OCI-M1 (cell line): ENCODE measurements around the gene GPC5.
A peak's percentile ranks its signal among the peaks of the same experiment; 100 is the strongest.
"Not testable (repeated sequence)": the region's sequence is repeated elsewhere in the genome, so short reads cannot be mapped to it uniquely, and the experiment has no call there.

Experiments used
- DNase-seq: peaks from one replicate; lab custom pipeline; 2025; lab: John Stamatoyannopoulos, UW

The GPC5 gene

GRCh38 chr13:91368676-91369440 lies 29.6 kb upstream of the GPC5 start:
- DNase-seq, result no peak

GRCh38 chr13:91369441-91369831 lies 29.0 kb upstream of the GPC5 start:
- DNase-seq, result peak; percentile 50

DNA sequence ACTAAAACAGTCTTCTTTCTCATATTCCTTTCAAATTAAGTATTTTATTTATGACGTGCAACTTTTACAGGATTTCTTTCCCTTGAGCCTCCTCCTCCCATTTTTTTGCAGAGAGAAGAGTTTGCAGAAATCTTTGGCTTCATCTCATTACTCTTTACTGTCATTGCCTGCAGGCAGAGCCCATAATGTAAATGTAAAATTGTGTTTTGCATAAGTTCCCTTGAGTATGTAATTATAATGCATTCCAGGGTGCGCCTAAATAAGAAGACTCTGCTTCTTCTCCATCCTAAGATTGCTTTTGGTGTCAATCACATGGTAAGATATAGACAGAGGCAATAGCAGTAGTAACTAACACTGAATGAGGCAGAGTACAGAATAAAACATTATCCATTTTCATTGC lies 27.9 kb upstream of the GPC5 start:
- no peak for DNase-seq

DNA sequence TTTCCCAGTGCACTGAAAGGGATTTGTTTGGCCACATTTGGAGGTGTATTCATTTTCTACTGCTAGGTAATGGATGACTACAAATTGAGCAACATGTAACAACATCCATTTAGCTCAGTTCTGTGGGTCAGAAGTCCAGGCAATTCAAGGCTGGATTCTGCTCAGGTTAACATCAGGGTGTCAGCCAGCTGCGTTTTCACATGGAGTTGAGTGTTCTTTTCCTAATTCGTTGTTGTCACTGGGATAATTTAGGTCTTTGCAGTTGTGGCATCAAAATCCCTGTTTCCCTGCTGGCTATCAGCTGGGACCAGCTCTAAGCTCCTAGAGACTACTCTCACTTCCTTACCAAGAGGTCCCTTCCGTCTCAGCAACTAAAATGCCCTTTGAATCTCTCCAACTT lies 25.5 kb upstream of the GPC5 start:
- no peak for DNase-seq

DNA sequence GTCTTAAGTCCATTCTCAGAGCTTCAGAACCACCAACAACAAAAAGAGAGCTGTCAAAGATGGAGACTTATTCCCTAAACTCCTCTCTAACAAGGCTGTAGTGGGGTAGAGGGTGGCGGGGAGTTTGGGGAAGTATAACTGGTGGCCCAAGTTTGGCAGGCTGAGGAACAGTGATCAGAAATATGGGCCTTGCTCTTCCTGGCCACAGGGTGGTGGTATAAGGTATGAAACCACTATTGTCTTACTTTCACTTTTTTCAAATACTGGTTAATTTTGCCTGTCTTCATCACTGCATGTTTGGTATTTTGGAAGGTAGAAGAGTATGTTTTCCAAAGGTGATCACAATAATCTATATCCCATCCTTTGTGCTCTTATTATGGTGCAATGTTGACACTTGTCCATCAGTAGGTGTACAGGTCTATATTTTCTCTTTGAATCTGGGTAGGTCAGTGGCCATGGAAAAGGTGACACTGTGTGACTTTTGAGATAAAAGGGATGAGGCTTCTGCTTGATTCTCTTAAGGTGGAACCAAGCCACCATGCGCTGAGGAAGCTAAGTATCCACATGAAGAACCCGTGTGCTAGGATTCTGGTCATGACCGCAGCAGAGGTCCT lies 23.2 kb upstream of the GPC5 start:
- peak; percentile 79 for DNase-seq

GRCh38 chr13:91381371-91381770 lies 17.1 kb upstream of the GPC5 start:
- DNase-seq, result peak; percentile 71

DNA sequence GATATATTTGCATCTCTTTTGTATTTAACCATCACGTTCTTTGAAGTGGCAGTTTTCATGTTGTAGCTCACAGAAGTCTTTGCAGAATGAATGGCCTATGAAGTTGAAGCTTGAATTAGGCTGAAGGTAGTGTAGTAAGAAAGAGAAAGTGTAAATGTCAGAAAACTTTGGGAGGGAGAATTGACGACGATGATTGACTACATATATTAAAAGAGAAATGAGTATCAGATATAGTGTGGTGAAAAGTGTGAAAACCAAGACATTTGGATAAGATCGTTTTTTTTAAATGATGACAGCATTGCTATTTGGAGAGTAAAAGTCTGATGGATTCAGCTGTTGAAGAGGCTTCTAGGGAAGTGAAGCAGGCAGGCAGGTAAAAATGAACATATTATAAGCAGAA lies 14.6 kb upstream of the GPC5 start:
- DNase-seq, result no peak

DNA sequence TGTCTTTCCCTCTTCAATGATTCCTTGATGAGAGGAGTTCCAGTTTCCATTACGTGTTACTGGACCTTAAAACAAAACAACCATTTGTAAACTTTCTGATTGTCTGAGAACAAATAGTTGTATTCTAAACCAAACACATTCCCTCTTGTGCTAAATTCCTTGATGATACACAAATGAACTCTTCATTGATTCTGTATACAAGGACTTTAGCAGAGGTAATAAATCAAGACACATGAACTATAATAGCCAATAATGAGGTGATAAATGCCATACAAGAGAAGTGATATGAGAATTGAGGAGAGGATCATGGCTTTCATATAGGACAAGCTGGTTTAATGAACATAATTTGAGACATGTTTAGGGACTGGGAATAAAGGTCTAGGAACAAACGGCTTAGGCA lies 13.5 kb upstream of the GPC5 start:
- DNase-seq, result no peak

DNA sequence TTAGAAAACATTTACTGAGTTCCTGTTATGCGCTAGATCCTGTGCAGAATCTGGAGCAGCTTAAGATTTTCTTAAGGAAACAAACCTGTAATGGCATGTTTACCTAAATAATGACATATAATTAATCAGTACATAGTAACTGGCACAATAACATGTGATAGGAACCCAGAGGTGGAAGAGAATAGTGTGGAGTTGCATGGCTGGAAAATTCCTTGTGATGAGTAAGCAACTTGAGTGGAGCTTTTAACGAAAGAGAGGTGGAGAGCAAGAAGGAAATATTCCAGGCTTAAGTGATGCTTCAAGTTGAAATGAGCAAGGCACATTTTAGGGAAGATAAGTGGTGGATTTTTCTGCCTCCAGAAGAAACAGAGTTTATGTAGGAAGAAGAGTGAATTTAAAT lies 9.2 kb upstream of the GPC5 start:
- no peak for DNase-seq

DNA sequence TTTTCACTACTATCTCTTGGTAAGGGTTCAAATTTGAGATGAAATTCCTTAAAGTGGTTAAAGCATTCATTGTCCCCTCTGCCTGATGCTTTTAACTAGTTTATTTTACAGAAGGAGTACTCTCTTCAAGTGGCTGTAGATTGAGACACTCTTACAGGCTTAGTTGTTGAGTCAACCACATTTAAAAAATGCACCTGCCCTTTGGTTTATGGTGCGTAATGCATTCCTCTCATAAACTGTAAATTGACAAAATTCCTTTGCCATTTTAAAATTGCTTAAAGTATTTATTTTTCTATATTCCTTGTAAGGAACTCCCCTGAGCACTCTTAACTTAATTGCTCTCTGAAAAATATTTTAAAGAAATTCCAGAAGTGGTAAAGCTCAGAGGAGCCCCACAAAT lies 826 bp upstream of the GPC5 start:
- DNase-seq, result no peak

DNA sequence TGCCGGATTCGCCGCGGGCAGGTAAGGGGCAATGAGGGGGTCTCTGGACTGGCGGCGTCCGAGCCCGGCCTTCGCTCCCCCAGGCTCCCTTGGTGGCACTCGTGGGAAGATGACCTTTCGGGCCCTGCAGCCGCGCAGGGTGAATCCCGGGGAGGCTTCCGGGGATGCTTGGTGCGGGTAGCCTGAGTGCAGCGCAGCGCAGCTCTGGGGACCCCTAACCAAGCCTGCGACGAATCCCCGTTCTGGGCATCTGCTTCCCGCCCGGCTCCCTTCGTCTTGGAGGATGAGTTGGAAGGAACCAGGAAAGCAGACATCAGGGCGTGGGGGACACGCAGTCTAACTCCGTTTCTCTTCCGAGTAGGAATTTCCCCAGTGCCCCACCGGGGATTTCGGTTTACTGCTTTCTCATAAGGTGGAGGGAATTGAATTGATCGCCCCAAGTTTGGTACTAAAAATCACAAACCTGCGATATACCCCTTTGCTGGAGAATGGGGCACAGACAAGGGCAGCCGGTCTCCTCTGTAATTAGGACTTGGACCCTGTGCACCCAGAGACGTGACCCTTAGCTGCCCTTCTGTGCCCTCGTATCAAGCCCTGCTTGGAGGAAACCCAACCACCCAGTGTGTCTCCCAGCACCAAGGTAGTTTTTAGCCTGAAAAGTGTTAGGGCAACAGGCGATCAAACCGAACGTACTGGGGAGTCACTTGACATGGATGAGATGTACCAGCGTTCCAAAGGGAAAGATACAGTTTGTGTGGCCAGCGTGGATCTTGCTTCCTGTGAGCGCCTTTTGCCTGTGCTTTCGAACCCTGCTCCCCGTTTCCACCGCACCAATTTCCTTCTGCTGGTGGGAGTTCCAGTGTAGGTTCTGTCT lies 1.0 kb downstream of the GPC5 start:
- DNase-seq, result no peak

- DNase-seq, result no peak
Observed at GRCh38 chr13:91400063-91400399, 1.6 kb downstream of the GPC5 start.

DNA sequence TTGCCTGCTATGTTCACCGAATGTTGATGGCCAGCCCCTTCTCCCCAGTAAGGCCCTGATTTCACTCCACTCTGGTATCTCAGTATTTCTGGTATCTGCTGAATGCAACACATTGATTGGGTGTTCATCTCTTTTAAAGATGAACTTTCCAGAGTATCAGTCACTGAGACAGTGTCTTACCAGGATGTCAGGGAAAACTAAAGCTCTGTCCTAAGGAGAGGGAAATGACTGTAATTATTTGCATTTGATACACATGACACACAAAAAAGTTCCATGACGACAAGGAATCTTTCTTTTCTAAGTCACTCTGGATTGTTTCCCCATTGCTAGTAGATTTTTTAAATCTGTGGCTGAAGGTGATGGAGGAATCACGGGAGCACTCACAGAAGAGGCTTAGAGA lies 2.2 kb downstream of the GPC5 start:
- no peak for DNase-seq

DNA sequence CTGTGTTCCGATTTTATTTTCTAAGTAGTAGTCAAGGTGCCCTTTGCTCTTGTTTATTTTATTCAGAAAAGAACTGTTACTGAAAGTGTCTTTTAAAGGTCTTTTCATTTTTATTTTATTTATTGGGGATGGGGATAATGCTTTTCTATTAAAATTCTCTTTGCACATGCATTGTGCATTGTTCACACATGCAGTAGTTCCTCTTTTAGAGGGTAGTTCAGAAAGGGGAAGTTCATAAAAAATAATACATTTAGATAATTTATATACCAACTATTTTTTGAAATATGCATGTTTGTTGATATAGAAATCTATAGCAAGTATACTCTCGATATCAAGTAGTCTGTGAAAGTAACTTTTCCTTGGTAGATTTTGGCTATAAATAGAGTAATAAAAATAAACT lies 3.5 kb downstream of the GPC5 start:
- peak; percentile 68 for DNase-seq

- DNase-seq, result no peak
Observed at GRCh38 chr13:91405240-91405639, 6.8 kb downstream of the GPC5 start.

- peak; percentile 77 for DNase-seq
Observed at GRCh38 chr13:91406619-91407018, 8.2 kb downstream of the GPC5 start.

DNA sequence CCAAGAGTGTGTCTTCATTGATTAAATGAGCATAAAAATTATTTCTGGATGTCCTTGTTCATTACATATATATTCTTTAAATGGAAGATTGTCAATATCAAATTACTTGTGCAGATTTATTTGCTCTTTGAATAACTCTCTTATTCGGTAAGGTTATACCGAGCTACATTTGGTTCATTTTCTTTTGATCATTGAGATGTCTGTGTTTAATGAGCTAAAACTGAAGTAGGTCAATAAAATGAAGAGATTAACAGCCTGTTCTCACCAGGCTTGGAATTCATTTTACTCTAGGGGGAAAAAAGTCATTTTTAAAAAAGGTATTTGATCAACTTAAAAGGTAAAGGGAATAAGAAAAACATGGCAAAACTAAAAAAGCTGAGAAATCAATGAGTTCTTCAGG lies 10.6 kb downstream of the GPC5 start:
- DNase-seq, result no peak

DNA sequence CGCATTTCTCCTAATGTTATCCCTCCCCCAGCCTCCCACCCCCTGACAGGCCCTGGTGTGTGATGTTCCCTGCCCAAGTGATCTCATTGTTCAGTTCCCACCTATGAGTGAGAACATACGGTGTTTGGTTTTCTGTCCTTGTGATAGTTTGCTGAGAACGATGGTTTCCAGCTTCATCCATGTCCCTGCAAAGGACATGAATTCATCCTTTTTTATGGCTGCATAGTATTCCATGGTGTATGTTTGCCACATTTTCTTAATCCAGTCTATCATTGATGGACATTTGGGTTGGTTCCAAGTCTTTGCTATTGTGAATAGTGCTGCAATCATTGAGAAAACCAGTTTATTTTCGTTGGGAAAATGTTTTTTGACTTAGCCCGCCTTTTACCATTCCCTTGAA lies 18.2 kb downstream of the GPC5 start:
- DNase-seq, result not testable (repeated sequence)

DNA sequence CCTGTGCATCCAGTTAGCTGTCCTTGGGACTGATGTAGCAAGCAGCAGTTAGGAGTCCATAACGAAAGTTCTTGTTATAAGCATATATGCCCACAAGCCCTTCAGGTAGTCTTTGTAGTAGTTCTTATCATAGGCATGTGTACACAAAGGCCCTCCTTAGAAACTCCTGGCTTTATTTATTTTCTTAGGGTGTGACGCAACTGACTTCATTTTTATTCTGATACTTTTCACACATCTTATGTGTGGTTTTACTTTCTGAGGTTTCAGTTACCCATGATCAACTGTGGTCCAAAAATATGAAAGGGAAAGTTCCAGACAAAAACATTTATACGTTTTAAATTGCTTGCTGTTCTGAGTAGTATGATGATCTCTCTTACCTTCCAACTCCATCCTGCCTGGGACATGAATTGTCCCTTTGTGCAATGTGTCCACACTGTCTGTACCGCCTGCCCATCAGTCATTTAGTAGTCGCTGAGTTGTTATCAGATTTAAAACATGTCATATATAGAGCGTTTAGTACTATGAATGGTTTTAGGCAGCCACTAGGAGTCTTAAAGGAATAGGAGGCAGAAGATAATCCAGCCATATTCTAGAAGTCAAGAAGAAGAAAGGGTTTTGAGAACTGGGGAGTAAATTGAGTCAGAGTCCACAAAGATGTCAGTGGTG lies 19.4 kb downstream of the GPC5 start:
- peak; percentile 44 for DNase-seq

- peak; percentile 10 for DNase-seq
Observed at GRCh38 chr13:91426913-91427312, 28.5 kb downstream of the GPC5 start.

DNA sequence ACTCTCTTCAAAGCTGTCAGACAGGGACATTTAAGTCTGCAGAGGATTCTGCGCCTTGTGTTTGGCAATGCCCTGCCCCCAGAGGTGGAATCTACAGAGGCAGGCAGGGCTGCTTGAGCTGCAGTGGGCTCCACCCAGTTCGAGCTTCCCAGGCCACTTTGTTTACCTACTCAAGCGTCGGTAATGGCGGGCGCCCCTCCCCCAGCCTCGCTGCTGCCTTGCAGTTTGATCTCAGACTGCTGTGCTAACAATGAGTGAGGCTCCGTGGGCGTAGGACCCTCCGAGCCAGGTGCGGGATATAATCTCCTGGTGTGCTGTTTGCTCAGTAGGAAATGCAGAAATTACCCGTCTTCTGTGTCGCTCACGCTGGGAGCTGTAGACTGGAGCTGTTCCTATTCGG lies 40.3 kb downstream of the GPC5 start:
- DNase-seq, result not testable (repeated sequence)

GRCh38 chr13:91450913-91451312 lies 52.5 kb downstream of the GPC5 start:
- no peak for DNase-seq

GRCh38 chr13:91454666-91455065 lies 56.2 kb downstream of the GPC5 start:
- DNase-seq, result no peak
